D721Med (cell line): ENCODE results near the gene SNAPC4.

ENCODE experiments used
- DNase-seq: peaks from one replicate; pipeline ENCODE4 v3.0.0; 2011; ENCODE audit warnings: low spot score; ENCODE audit not compliant: insufficient read length
- FAIRE-seq: peaks from 2 replicates; lab custom pipeline; 2011; peaks lifted over from hg19 to GRCh38; lab: Jason Lieb, UNC
- TF ChIP-seq, protein P1 (sequence below): IDR thresholded peaks from 2 replicates; pipeline ENCODE4 v1.5.1; 2012; ENCODE audit warnings: mild to moderate bottlenecking, control low read depth; ENCODE audit not compliant: insufficient read depth; ENCODE audit errors: missing control alignments

Gene SNAPC4, protein sequence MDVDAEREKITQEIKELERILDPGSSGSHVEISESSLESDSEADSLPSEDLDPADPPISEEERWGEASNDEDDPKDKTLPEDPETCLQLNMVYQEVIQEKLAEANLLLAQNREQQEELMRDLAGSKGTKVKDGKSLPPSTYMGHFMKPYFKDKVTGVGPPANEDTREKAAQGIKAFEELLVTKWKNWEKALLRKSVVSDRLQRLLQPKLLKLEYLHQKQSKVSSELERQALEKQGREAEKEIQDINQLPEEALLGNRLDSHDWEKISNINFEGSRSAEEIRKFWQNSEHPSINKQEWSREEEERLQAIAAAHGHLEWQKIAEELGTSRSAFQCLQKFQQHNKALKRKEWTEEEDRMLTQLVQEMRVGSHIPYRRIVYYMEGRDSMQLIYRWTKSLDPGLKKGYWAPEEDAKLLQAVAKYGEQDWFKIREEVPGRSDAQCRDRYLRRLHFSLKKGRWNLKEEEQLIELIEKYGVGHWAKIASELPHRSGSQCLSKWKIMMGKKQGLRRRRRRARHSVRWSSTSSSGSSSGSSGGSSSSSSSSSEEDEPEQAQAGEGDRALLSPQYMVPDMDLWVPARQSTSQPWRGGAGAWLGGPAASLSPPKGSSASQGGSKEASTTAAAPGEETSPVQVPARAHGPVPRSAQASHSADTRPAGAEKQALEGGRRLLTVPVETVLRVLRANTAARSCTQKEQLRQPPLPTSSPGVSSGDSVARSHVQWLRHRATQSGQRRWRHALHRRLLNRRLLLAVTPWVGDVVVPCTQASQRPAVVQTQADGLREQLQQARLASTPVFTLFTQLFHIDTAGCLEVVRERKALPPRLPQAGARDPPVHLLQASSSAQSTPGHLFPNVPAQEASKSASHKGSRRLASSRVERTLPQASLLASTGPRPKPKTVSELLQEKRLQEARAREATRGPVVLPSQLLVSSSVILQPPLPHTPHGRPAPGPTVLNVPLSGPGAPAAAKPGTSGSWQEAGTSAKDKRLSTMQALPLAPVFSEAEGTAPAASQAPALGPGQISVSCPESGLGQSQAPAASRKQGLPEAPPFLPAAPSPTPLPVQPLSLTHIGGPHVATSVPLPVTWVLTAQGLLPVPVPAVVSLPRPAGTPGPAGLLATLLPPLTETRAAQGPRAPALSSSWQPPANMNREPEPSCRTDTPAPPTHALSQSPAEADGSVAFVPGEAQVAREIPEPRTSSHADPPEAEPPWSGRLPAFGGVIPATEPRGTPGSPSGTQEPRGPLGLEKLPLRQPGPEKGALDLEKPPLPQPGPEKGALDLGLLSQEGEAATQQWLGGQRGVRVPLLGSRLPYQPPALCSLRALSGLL (N-terminal part only)

GRCh38 chr9:136400038-136400834 is at the start of gene SNAPC4:
Gene SNAPC4 (minus strand): TSS chr9:136400170. CDS start chr9:136398428, 1,742 bp downstream.
- no peak for FAIRE-seq
- peak; percentile 93 for DNase-seq
- TF ChIP-seq, protein P1, sequence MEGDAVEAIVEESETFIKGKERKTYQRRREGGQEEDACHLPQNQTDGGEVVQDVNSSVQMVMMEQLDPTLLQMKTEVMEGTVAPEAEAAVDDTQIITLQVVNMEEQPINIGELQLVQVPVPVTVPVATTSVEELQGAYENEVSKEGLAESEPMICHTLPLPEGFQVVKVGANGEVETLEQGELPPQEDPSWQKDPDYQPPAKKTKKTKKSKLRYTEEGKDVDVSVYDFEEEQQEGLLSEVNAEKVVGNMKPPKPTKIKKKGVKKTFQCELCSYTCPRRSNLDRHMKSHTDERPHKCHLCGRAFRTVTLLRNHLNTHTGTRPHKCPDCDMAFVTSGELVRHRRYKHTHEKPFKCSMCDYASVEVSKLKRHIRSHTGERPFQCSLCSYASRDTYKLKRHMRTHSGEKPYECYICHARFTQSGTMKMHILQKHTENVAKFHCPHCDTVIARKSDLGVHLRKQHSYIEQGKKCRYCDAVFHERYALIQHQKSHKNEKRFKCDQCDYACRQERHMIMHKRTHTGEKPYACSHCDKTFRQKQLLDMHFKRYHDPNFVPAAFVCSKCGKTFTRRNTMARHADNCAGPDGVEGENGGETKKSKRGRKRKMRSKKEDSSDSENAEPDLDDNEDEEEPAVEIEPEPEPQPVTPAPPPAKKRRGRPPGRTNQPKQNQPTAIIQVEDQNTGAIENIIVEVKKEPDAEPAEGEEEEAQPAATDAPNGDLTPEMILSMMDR: peak; percentile 68

DNA sequence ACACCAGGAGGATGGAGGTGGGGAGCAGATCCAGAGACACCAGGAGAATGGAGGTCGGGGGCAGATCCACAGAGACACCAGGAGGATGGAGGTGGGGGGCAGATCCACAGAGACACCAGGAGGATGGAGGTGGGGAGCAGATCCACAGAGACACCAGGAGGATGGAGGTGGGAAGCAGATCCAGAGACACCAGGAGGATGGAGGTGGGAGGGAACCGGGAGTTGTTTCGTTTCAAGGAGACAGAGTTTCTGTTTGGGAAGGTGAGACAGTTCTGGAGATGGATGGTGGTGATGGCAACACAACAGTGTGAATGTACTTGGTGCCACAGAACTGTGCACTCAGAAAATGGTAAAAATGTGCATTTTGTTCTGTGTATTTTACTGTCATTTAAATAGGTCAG is 48.7 kb upstream of the SNAPC4 start:
- FAIRE-seq (no peak), DNase-seq (no peak)
- TF ChIP-seq, protein P1: no peak

GRCh38 chr9:136447173-136447778 is 47.3 kb upstream of the SNAPC4 start:
- no peak for DNase-seq
- FAIRE-seq: no peak
- TF ChIP-seq, protein P1: no peak

- no peak for FAIRE-seq
- TF ChIP-seq, protein P1: no peak
- no peak for DNase-seq
Measured at GRCh38 chr9:136445799-136446198, 45.8 kb upstream of the SNAPC4 start.

DNA sequence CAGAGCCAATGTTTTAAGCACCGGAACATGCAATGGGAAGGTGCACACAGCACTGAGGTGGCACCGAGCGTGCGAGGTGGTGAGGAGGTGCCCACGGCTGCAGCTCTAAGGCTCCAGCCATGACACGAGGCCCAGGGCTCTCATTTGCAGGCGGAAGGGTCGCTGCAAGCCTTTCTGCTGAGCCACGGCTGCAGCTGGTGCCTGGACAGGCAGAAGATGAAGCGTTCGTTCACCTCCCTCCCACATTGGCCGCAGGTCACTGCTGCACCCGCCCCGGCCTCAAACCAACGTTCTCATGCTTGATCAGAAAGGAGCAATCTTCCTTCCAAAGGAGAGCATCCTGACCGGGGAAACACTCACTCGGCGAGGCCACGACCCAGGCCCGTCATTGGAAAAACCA is 44.1 kb upstream of the SNAPC4 start:
- FAIRE-seq (no peak), DNase-seq (no peak)
- TF ChIP-seq, protein P1: no peak

DNA sequence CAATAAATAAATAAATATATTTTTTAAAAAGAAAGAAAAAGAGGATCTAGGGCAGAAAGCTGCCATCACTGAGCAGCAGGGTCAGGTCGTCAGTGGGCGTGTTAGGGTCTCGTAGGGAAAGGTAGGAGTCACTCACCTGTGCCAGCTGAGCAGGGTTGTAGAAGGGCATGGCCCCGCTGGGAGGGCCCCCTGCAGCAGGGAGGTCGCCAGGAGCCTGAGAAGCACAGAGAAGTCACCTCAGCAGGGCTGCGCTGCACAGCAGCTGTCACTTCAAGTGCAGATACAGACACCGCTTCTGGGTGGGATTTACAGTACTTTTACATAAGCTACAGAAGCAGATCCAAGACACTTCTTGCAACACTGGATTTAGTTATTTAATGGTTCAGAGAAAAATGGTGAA is 43.7 kb upstream of the SNAPC4 start:
- no peak for FAIRE-seq
- TF ChIP-seq, protein P1: no peak
- no peak for DNase-seq
